Activated CD8-positive, alpha-beta T cell treated with anti-CD3 and anti-CD28 coated beads for 36 hours (primary cell): ENCODE results near the gene EIF1. TPM values are rescaled to one million over a fixed set of nuclear protein-coding genes. Genes with fewer than 3 reads are reported as not detected.

ENCODE experiments used
- ATAC-seq: fragments of 200-7000 bp; cut with Tn5 transposase; one replicate; pipeline ENCODE4 v1.10.0; 2021; ENCODE audit warnings: mild to moderate bottlenecking, moderate library complexity
- CTCF ChIA-PET: fragments of 350-600 bp; sonication (Branson Sonifier 250); formaldehyde crosslinking; loops from one replicate; lab custom pipeline; 2021; ENCODE audit warnings: antibody characterized with exemption; lab: Charles Lee
- POLR2A ChIA-PET: fragments of 350-600 bp; sonication (Branson Sonifier 250); formaldehyde crosslinking; loops from one replicate; lab custom pipeline; 2021; ENCODE audit warnings: antibody characterized with exemption; lab: Charles Lee
- DNase-seq: peaks from one replicate; pipeline ENCODE4 v3.0.0-alpha.2; 2020
- H3K27ac Mint-ChIP-seq: one replicate; pipeline ENCODE4 v1.8.0; 2021; ENCODE audit warnings: mild to moderate bottlenecking, mixed read lengths
- H3K27me3 Mint-ChIP-seq: one replicate; pipeline ENCODE4 v1.8.0; 2021; ENCODE audit warnings: mixed read lengths
- H3K36me3 Mint-ChIP-seq: one replicate; pipeline ENCODE4 v1.8.0; 2021; ENCODE audit warnings: low read depth, mixed read lengths
- H3K4me1 Mint-ChIP-seq: one replicate; pipeline ENCODE4 v1.8.0; 2021; ENCODE audit warnings: low read depth, mixed read lengths
- H3K4me3 Mint-ChIP-seq: one replicate; pipeline ENCODE4 v1.8.0; 2021; ENCODE audit warnings: mild to moderate bottlenecking, moderate library complexity, mixed read lengths
- H3K9me3 Mint-ChIP-seq: one replicate; pipeline ENCODE4 v1.8.0; 2021; ENCODE audit warnings: mixed read lengths
- intact Hi-C: fragments of 100-400 bp; cut with micrococcal nuclease; formaldehyde crosslinking; loops from one replicate; pipeline ENCODE4 v1.10.0; 2022
- total RNA-seq, 2 experiments: library from RNA; stranded (reverse); gene quantifications; one replicate each; pipeline ENCODE4 v1.2.3, GENCODE V29; 2021
- TF ChIP-seq, protein P1 (sequence below): fragments of 200-600 bp; IDR thresholded peaks from one replicate; pipeline ENCODE4 v1.8.0; 2022; ENCODE audit warnings: antibody characterized with exemption, mild to moderate bottlenecking

EIF1 gene
- total RNA-seq, 2 experiments from 2014 or later: 924 to 930 TPM

- ATAC-seq: peak; percentile 92
- ChIA-PET POLR2A (interaction anchor here (0.9 to 3.3 kb wide), 5 partner anchors 14 to 99 kb away, joined by 4 to 16 read pairs (median 4); partner anchors contain the start of gene EIF1), CTCF (interaction anchor here (0.6 to 15.9 kb wide), 62 partner anchors 8 to 1023 kb away, joined by 3 to 435 read pairs (median 4); partner anchors contain the start of genes KLHL11, KRT15, KRT17 and KRT19)
- intact Hi-C loops: loop anchor here (1.0 kb wide), 1 partner anchor 99 kb away; no protein-coding TSS in a partner anchor
- H3K36me3 Mint-ChIP-seq: no peaks in the 10 kb centered on the region
- H3K4me1 Mint-ChIP-seq: peaks cover 7% of the 10 kb centered on the region
- no peaks in the 10 kb centered on the region for H3K9me3 Mint-ChIP-seq
- H3K4me3 Mint-ChIP-seq: peak overlapping the region; percentile 43
- H3K27me3 Mint-ChIP-seq: peaks cover 3% of the 10 kb centered on the region
- peak overlapping the region; percentile 65 for H3K27ac Mint-ChIP-seq
- TF ChIP-seq, protein P1, sequence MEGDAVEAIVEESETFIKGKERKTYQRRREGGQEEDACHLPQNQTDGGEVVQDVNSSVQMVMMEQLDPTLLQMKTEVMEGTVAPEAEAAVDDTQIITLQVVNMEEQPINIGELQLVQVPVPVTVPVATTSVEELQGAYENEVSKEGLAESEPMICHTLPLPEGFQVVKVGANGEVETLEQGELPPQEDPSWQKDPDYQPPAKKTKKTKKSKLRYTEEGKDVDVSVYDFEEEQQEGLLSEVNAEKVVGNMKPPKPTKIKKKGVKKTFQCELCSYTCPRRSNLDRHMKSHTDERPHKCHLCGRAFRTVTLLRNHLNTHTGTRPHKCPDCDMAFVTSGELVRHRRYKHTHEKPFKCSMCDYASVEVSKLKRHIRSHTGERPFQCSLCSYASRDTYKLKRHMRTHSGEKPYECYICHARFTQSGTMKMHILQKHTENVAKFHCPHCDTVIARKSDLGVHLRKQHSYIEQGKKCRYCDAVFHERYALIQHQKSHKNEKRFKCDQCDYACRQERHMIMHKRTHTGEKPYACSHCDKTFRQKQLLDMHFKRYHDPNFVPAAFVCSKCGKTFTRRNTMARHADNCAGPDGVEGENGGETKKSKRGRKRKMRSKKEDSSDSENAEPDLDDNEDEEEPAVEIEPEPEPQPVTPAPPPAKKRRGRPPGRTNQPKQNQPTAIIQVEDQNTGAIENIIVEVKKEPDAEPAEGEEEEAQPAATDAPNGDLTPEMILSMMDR: peak; percentile 88
- DNase-seq: peak; percentile 88
Measured at GRCh38 chr17:41648411-41649195, 40.1 kb upstream of the EIF1 start.

GRCh38 chr17:41649923-41650519 lies 38.7 kb upstream of the EIF1 start:
- no peaks in the 10 kb centered on the region for H3K9me3 Mint-ChIP-seq
- CTCF ChIA-PET: interaction anchor here (0.7 to 15.9 kb wide), 14 partner anchors 10 to 742 kb away, joined by 3 to 435 read pairs (median 8); no protein-coding TSS in a partner anchor
- peaks cover 3% of the 10 kb centered on the region for H3K27me3 Mint-ChIP-seq
- TF ChIP-seq, protein P1: no peak
- no peak for DNase-seq
- intact Hi-C loops: no loop called here
- peaks cover 7% of the 10 kb centered on the region for H3K4me1 Mint-ChIP-seq
- H3K27ac Mint-ChIP-seq: no peak overlapping the region
- POLR2A ChIA-PET: interaction anchor here (0.7 to 3.3 kb wide), 2 partner anchors 40 to 101 kb away, joined by 3 to 14 read pairs; partner anchors contain the start of gene EIF1
- H3K36me3 Mint-ChIP-seq: no peaks in the 10 kb centered on the region
- H3K4me3 Mint-ChIP-seq: no peak overlapping the region
- no peak for ATAC-seq

DNA sequence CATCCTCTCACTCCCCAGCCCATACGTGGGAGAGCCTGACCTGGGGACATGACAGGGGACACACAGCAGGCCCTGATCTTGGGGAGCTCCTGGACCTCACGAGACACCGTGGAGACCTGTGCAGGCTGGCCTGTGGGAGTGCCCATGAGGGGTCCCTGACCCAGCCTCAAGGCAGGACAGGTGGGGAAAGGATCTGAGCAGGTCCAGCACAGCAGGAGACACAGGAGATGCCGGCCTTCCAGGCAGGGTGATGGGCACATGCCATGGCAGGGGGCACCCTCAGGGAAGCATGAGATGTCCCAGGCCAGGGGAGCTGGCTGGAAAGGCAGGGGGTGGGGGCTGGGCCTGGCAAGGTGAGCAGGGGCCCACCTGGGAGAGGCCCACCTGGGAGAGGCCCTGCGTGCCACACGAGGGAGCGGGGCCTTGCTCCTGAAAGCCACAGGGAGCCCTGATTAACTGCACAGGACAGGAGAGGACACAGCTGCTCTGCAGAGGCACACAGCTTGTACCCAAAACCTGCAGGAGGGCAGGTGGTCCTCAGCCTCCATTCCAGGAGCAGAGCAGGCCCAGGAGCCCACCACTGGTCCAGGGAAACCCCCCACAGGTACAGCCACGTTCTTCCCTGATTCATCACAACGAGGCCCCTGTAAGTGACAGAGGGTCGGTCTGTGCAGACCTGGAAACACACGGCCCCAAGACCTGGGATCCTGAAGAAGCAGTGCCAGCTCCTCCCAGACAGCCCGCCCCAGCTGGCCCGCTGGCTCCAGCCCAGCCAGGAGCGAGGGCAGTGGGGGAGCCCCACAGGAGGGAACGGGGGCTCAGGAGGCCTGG lies 37.7 kb upstream of the EIF1 start:
- H3K4me3 Mint-ChIP-seq: no peak overlapping the region
- CTCF ChIA-PET: interaction anchor here (1.0 to 15.9 kb wide), 4 partner anchors 14 to 743 kb away, joined by 3 to 435 read pairs (median 20); no protein-coding TSS in a partner anchor
- ATAC-seq (no peak), DNase-seq (no peak)
- no peak overlapping the region for H3K27ac Mint-ChIP-seq
- H3K27me3 Mint-ChIP-seq: peaks cover 3% of the 10 kb centered on the region
- no peaks in the 10 kb centered on the region for H3K36me3 Mint-ChIP-seq
- TF ChIP-seq, protein P1: no peak
- H3K9me3 Mint-ChIP-seq: no peaks in the 10 kb centered on the region
- POLR2A ChIA-PET: interaction anchor here (0.7 to 1.2 kb wide), 3 partner anchors 9 to 102 kb away, joined by 3 read pairs; no protein-coding TSS in a partner anchor
- H3K4me1 Mint-ChIP-seq: peaks cover 7% of the 10 kb centered on the region
- intact Hi-C loops: no loop called here

DNA sequence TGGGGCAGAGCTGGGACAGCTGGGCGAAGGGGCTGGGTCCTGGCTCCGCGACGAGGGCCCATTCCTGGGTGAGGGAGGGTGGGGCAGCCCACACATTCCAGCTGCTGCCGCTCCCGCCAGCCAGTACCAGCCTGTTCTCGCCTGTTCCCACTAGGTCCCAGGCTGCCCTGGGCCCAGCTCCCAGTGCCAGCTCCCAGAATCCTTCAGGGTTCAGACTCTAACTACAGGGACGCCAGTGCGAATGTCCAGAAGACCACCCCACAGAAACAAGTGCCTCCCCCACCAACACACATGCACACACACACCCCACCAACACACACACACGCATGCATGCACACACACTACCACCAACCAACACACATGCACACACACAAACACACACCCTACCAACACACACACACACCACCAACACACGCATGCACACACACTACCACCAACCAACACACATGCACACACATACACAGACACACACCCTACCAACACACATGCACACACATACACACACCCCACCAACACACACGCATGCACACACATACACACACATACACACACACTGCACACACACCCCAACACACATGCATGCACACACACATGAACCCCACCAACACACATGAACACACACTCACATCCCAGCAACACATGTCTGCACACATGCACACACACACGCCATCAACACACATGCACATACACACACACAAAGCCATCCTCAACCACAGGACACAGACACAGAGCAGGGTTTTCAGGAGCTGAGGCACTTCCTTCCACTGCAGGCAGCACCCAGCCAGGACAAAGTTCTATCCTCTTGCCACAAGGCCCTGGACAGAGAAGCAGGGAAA lies 36.8 kb upstream of the EIF1 start:
- Mint-ChIP-seq H3K27me3 (peaks cover 3% of the 10 kb centered on the region), H3K4me1 (peaks cover 7% of the 10 kb centered on the region), H3K27ac (no peak overlapping the region), H3K4me3 (no peak overlapping the region), H3K36me3 (no peaks in the 10 kb centered on the region), H3K9me3 (no peaks in the 10 kb centered on the region)
- ChIA-PET CTCF (interaction anchor here (4.0 to 15.9 kb wide), 2 partner anchors 13 to 102 kb away, joined by 26 to 435 read pairs; no protein-coding TSS in a partner anchor), POLR2A (interaction anchor here (1.2 kb wide), 1 partner anchor 14 kb away, joined by 3 read pairs; no protein-coding TSS in a partner anchor)
- no peak for DNase-seq
- no peak for ATAC-seq
- intact Hi-C loops: no loop called here
- TF ChIP-seq, protein P1: no peak
